Measurements from ENCODE around the gene CNNM2.
"Not testable (repeated sequence)": the region's sequence is repeated elsewhere in the genome, so short reads cannot be mapped to it uniquely, and the experiment has no call there.

Gene CNNM2

DNA sequence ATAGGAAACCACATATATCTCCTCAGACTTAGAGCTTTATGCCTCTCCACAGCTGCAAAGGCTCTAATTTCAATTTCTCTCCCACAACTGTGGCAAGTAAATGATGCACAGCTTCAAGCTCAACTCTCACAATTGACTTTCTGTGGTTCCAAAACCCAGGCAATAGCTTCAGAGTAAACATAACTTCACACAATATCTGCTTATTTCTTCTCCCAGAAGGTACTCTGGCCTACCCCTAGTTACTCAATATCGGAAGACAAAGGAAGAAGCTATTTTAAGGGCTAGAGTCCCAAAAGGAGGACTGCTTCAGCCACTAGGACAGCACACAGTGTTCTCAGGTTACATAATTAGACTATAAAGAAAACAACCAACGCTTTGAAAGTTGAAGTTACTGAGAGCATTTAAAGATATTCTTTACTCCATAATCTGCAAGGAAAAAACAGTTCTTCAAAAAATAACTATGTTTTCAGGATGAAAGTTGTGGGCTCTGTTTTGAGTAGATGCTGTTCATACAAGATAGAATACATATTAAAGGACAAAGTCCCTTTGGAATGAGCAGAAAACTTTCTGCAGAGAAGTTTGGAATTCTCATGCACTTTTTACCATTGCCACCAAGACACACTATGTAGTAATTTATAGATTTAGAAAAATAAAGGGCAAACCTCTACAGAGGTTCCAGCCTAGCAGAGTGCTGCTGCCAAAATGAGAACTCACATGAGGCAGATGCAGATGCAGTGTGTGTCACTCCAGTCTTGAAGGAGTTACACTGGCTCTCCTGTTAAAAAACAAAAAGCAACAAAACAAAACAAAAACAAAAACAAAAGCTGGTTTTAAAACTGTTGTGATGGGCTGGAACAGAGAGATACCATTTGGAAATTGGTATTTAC is 193.2 kb downstream of the CNNM2 start:
- DNase-seq: no peak

DNA sequence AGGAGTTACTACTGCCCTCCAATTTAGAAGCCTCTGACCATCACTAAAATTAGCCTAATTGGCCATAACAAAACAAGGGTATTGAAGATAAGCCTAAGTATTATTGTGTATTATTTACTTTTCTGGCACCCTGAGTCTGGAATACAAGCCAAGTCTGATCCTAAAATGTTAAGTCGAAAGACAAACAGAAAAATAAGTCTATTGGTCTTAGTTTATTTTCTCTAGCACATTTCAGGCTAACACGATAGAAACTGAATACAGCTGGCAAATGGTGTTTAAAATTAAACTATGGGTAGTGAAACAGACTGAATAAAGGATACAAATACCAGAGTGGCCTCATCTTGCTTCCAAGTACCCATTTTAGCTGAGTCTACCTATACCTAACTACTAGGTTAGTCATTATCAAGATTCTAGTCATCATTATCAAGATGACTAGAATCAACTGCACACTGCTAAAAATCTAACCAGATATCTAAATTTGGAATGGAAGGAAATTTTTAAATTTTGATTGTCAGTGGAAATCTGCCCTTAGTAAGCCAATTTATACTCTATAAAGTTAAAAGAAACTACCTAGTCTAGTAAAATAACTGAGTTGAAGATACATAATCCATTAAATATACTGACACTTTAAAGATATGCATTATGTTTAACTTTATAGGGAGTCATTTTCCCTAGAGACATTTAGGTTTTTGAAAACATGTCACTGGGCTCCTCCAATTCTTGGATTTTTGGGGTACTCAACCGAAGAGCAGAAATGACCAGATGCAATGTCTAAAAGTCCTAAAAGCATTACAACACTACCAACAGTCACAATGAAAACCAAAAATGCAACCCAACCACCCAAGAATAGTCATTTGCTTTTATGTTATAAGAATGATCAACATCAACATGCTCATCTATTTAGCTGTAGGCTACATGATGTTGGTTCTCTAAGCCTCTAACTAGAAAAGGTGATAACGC is 194.1 kb downstream of the CNNM2 start:
- no peak for DNase-seq

DNA sequence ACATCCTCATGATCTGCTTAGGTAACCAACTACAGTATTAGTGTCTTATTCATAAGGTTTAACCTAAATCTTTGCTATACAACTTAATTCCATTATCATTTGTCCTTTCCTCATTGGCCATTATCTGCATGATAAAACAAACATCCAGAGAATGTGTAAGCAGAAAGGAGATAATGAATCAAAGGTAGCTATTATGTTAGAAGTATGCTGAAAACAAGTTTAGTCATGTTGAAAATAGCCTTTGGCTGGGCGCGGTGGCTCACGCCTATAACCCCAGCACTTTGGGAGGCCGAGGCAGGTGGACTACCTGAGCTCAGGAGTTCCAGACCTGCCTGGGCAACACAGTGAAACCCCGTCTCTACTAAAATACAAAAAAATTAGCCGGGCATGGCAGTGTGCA is 196.8 kb downstream of the CNNM2 start:
- DNase-seq: no peak

DNA sequence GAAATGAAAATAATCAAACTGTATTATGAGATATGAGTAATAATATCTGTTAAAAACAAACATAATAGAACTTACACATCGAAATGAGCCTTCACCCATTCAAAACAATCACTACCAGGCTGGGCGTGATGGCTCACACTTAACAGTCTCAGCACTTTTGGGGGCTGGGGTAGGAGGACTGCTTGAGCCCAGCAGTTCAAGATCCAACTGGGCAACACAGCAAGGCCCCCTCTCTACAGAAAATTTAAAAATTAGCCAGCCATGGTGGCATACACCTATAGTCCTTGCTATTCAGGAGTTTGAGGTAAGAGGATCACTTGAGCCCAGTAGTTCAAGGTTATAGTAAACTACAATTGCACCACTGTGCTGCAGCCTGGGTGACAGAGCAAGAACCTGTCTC is 199.2 kb downstream of the CNNM2 start:
- DNase-seq: no peak

DNA sequence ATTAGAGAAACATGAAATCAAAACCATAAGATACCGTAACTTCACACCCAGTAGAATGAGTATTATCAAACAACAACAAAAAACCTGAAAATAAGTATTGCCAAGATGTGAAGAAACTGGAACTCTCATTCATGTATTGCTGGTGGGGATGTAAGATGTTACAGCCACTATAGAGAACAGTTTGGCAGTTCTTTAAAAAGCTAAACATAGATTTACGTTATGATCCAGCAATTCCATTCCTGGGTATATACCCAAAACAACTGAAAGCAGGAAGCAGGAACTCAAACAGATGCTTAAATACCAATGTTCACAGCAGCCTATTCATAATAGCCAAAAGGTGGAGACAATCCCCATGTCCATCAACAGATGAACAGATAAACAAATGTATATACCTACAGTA is 202.5 kb downstream of the CNNM2 start:
- no peak for DNase-seq

DNA sequence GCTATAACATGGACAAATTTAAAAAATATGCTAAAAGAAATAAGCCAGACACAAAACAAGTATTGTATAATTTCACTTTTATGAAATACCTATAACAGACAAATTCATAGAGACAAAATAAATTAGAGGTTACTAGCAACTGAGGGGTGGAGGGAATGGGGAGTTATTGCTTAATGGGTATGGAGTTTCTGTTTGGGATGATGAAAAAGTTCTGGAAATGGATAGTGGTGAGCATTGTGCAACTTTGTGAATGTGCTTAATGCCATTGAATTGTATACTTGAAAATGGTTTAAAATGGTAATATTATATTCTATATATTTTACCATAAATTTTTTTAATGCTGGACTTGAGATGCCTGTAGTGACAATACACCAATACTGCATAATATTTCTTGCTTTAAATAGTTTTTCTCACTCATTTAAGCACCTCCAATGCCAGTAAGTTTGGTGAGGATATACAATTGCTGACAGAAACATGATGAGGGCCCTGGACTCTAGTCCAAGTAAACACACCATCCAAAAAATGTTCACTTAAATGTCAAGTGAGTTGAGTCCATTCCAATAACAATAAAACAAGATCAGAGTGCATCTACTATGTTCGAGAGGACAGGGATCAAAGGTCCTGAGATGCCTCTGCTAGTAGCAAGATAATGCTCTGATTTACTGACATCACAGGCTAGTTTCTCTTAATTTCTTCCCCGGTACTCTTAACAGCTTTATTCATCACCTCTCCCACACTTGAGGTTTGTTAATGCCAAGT is 203.1 kb downstream of the CNNM2 start:
- no peak for DNase-seq

DNA sequence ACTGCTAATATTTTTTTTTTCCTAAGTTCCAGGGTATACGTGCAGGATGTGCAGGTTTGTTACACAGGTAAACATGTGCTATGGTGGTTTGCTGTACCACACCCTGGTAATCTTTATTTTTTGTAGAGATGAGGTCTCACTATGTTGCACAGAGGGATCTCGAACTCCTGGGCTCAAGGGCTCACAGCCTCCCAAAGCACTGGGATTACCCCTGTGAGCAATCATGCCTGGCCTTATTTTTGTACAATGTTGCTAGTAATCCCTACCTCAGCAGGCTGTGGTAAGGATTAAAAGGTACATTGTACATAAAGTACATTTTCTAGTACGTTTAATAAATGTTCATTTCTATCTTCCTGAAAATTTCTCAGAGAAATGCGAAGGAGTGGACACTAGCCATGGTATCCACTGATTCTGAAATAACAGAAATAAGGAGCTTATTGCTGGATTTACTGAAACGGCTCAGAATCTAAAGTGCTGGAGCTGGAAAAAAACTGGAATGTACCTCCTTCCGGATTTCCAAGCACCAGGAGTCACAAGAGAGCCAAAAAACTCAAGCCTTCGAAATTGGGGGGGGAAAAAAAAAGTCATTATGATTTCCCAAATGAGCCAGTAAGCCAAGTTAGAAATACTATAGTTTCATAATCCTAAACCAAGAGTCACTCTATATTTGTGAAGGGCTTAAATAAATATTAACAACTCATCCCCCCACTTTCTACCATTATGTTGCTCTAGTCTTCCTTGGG is 205.4 kb downstream of the CNNM2 start:
- DNase-seq: no peak

DNA sequence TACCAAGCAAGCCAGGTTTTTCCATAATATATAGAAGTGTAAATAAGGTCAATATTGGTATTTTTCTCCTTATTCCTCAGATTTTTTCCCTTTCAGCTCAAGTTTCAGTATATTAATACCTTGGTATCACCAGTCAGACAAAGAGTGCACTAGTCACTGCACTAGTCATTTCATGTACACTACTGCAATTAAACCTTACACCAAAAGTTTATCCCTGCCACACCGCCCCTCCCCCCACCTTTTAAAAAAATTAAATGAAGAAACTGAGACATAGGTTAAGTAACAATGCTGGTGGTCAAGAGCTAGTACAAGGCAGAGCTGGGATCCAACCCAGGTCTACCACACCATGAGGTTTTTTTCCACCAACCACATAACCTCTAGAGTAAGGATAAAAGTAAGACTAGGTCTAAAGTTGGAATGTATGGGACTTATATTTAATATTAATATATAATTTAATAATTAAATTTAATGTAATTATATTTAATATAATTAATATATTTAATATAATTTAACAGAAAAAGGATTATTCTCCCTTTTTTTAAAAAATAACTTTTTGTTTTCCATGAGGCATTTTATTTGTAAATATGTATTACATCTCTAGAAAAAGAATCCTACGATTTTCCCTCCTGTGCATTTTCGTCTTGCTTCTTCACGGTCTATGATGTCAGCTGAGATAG is 206.5 kb downstream of the CNNM2 start:
- DNase-seq: no peak

DNA sequence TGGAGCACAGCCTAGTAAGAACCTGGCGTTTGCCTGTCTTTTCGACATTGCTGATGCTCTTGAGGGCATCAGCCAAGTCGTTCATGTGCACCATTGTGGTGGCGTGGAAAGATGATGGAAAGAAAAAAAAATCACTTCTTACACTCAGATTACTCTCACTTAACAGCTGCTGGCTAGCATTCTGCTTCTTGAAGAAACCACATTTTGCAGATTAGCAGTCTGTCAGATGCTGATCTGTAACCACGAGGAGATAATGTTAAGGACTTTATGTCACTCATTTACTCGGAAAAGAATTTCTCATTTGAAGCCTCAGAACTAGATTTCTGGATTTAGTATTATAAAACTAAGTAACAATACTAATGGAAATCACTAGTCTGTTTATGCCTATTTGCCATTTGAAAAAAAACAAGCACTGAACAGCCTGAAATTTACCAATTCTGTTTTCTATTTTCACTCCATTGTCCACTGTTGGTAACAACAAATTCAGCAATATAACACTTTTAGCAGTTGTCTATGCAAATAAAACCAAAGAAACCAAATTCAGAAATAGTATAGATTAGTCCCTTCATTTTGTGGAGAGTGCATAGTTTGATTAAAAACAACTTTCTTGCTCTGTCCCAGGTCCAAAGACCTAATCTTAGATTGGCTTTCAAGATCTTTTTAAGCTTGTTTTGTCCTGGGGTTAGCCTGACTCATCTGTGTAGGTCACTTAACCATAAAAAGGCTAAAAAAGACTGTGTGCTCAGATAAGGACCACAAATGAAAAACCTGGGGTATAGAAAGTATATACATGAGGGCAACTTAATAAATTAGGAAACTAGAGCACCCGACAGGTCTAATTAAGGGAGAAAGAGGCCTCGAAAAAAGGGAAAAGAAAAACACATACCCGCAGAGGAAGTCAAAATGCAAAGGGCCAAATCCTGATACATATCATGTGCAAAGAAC is 207.5 kb downstream of the CNNM2 start:
- no peak for DNase-seq

DNA sequence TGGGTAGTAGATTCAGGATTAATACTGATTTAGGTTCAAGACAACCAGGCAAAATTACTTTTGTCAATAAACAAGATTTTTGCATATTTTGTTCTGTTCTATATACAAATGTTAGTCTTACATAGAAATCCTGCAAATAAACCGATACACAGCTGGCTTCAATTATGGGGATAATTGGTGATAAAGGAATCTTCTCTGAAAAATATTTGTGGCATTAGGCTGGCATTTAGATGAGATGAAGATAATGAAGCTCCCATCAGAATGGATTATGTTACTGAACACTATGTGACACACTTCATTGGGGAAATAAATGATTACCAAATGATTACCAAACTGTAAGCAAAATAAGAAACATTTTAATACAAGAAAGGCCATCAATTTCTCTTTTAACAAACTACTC is 209.1 kb downstream of the CNNM2 start:
- no peak for DNase-seq

DNA sequence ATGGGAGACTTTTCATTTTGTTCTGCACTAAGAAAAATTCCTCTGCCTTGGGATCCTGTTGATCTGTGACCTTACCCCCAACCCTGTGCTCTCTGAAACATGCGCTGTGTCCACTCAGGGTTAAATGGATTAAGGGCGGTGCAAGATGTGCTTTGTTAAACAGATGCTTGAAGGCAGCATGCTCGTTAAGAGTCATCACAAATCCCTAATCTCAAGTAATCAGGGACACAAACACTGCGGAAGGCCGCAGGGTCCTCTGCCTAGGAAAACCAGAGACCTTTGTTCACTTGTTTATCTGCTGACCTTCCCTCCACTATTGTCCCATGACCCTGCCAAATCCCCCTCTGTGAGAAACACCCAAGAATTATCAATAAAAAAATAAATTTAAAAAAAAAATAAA is 212.1 kb downstream of the CNNM2 start:
- DNase-seq: not testable (repeated sequence)

DNA sequence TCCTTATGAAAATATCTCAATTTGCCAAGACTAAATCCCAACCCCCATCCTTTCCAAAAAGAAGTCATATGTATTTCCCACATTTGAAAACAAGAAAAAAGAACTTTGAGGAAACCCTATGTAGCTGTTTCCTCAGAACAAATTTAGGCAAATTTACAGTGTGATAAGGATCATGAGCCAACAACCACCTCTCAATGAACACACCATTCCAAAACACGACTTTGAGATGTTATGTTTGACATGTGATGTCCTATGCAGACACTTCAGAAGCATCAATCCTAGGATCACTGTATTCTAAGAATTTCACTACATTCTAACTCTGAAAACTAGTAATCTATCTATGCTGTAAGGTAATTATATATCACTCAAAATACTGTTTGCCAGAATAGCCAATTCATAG is 212.8 kb downstream of the CNNM2 start:
- DNase-seq: no peak

DNA sequence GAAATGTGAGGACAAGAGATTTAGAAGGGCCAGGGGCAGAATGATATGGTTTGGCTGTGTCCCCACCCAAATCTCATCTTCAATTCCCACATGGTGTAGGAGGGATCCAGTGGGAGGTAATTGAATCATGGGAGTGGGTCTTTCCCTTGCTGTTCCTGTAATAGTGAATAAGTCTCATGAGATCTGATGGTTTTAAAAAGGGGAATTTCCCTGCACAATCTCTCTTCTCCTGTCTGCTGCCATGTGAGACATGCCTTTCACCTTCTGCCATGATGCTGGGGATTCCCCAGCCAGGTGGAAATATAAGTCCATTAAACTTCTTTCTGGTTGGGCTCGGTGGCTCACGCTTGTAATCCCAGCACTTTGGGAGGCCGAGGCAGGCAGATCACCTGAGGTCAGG is 217.1 kb downstream of the CNNM2 start:
- not testable (repeated sequence) for DNase-seq

DNA sequence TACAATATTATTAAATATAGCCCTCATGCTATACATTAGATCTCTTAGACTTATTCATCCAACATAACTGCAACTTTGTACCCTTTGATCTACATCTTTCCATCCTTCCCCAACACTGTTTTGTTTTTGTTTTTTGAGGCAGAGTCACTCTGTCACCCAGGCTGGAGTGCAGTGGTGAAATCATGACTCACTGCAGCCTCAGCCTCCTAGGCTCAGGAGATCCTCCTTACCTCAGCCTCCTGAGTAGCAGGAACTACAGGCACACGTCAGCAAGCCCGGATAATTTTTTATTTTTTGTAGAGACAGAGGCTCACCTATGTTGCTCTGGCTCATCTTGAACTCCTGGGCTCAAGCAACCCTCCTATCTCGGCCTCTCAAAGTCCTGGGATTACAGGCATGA is 221.7 kb downstream of the CNNM2 start:
- no peak for DNase-seq

Measured in NCI-H1092 treated with DMSO at 0.1 percent for 48 hours (cell line).